Tibial nerve (tissue), 4 donors: ENCODE results near the gene SIAH2.

Experiments
- CTCF ChIP-seq, 5 experiments: fragments of 200-600 bp in 3 of 5; fragments of 450-650 bp in 2 of 5; sonication (generic) in 3 of 5; IDR thresholded peaks; one replicate each; pipeline ENCODE4 v1.5.1; 2016 to 2019; ENCODE audit warnings: antibody characterized with exemption in 5 of 5, mild to moderate bottlenecking in 3 of 5, moderate library complexity in 2 of 5
- EP300 ChIP-seq, 2 donors: sonication (generic); formaldehyde crosslinking; IDR thresholded peaks; one replicate each; pipeline ENCODE4 v1.6.1; 2017; ENCODE audit warnings: antibody characterized with exemption in 2 of 2, mild to moderate bottlenecking in 1 of 2
- POLR2A ChIP-seq, 2 donors: fragments of 450-650 bp; IDR thresholded peaks; one replicate each; pipeline ENCODE4 v1.6.1; 2017; ENCODE audit warnings: antibody characterized with exemption in 2 of 2, mild to moderate bottlenecking in 2 of 2, moderate library complexity in 2 of 2

DNA sequence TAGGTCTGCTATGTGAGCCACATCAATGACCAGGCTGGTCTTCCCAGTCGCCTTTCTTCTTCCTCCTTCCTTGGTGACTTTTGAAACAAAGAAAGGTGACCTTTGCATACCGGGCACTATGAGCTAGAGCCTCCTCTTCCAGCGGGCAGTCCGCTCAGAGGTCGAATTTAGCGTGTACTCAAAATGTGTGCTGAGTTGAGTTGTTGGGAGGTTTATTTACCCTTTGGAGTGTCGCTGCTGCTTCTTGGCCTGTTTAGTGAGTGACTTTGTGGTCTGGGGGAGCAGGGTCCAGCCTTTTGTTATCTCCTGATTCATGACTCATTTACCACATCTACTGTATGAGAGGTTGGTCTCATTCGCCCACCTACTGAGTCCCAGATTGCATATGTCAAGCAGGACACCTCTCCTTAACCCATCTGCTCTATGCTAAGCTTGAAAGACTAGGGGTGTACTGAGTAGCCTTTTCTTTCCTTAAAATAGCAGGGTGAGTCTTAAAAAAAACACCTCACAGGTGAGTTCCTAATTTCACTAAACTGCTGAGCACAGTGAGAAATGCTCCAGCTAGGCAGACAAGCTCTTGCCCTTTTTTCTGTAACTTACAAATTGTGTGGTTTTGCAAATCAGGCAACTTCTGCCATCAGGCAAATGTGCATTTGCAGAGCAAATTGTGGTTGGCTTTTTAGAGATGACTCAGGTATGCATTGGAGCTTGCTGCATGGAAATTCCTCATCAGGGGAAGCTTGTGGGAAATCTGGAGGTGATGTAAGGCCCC lies 3.2 kb upstream of the SIAH2 start:
- TF ChIP-seq CTCF (IDR thresholded peaks at IDR 0.05) = no peak
- TF ChIP-seq POLR2A (IDR thresholded peaks at IDR 0.05) = no peak
- TF ChIP-seq EP300 (IDR thresholded peaks at IDR 0.05) = no peak
